Activated CD8-positive, alpha-beta T cell treated with anti-CD3 and anti-CD28 coated beads, Interleukin-2, amount 10 ng/mL, durations not matched to agents 7 days and 5 days (primary cell): ENCODE results near the gene COL28A1. TPM values are rescaled to one million over a fixed set of nuclear protein-coding genes. Genes with fewer than 3 reads are reported as not detected.
"Not testable (repeated sequence)": the region's sequence is repeated elsewhere in the genome, so short reads cannot be mapped to it uniquely, and the experiment has no call there.

Experiments used
- ATAC-seq: fragments of 150-1000 bp; cut with Tn5 transposase; one replicate; pipeline ENCODE4 v1.10.0; 2021; ENCODE audit warnings: moderate library complexity
- CTCF ChIA-PET: fragments of 350-600 bp; sonication (Branson Sonifier 250); formaldehyde crosslinking; loops from one replicate; lab custom pipeline; 2021; ENCODE audit warnings: antibody characterized with exemption; lab: Charles Lee
- POLR2A ChIA-PET: fragments of 350-600 bp; sonication (Branson Sonifier 250); formaldehyde crosslinking; loops from one replicate; lab custom pipeline; 2021; ENCODE audit warnings: antibody characterized with exemption; lab: Charles Lee
- DNase-seq: peaks from one replicate; pipeline ENCODE4 v3.0.0-alpha.2; 2020
- H3K27ac Mint-ChIP-seq: one replicate; pipeline ENCODE4 v1.8.0; 2021; ENCODE audit warnings: mild to moderate bottlenecking, mixed read lengths
- H3K27me3 Mint-ChIP-seq: one replicate; pipeline ENCODE4 v1.8.0; 2021; ENCODE audit warnings: low read depth, mixed read lengths
- H3K36me3 Mint-ChIP-seq: one replicate; pipeline ENCODE4 v1.8.0; 2021; ENCODE audit warnings: low read depth, mixed read lengths
- H3K4me1 Mint-ChIP-seq: one replicate; pipeline ENCODE4 v1.8.0; 2021; ENCODE audit warnings: low read depth, mixed read lengths
- H3K4me3 Mint-ChIP-seq: one replicate; pipeline ENCODE4 v1.8.0; 2021; ENCODE audit warnings: mild to moderate bottlenecking, mixed read lengths
- H3K9me3 Mint-ChIP-seq: one replicate; pipeline ENCODE4 v1.8.0; 2022; ENCODE audit warnings: mixed read lengths; ENCODE audit not compliant: insufficient read depth
- total RNA-seq, 2 experiments: library from RNA; stranded (reverse); gene quantifications; one replicate each; pipeline ENCODE4 v1.2.3, GENCODE V29; 2021

Gene COL28A1
- total RNA-seq, 2 experiments from 2014 or later: not detected

- CTCF ChIA-PET: no interaction called here
- ATAC-seq: no peak
- Mint-ChIP-seq H3K4me1 (no peaks in the 10 kb centered on the region), H3K9me3 (peaks cover 6% of the 10 kb centered on the region), H3K4me3 (no peak overlapping the region), H3K27me3 (no peaks in the 10 kb centered on the region), H3K27ac (no peak overlapping the region), H3K36me3 (no peaks in the 10 kb centered on the region)
- DNase-seq: no peak
- POLR2A ChIA-PET: no interaction called here
Observed at GRCh38 chr7:7486362-7486761, 49.3 kb downstream of the COL28A1 start.

GRCh38 chr7:7484072-7484471 lies 51.6 kb downstream of the COL28A1 start:
- Mint-ChIP-seq H3K36me3 (no peaks in the 10 kb centered on the region), H3K4me3 (no peak overlapping the region), H3K27me3 (no peaks in the 10 kb centered on the region), H3K4me1 (no peaks in the 10 kb centered on the region), H3K9me3 (peaks cover 6% of the 10 kb centered on the region), H3K27ac (no peak overlapping the region)
- ATAC-seq (no peak), DNase-seq (no peak)
- ChIA-PET POLR2A (no interaction called here), CTCF (no interaction called here)

GRCh38 chr7:7481802-7482201 lies 53.9 kb downstream of the COL28A1 start:
- POLR2A ChIA-PET: no interaction called here
- CTCF ChIA-PET: no interaction called here
- Mint-ChIP-seq H3K27me3 (no peaks in the 10 kb centered on the region), H3K4me1 (no peaks in the 10 kb centered on the region), H3K4me3 (no peak overlapping the region), H3K36me3 (no peaks in the 10 kb centered on the region), H3K9me3 (no peaks in the 10 kb centered on the region), H3K27ac (no peak overlapping the region)
- DNase-seq (no peak), ATAC-seq (no peak)

- H3K4me3 Mint-ChIP-seq: no peak overlapping the region
- H3K9me3 Mint-ChIP-seq: no peaks in the 10 kb centered on the region
- ATAC-seq (no peak), DNase-seq (no peak)
- CTCF ChIA-PET: no interaction called here
- no peaks in the 10 kb centered on the region for H3K27me3 Mint-ChIP-seq
- no peaks in the 10 kb centered on the region for H3K4me1 Mint-ChIP-seq
- POLR2A ChIA-PET: no interaction called here
- no peaks in the 10 kb centered on the region for H3K36me3 Mint-ChIP-seq
- no peak overlapping the region for H3K27ac Mint-ChIP-seq
Observed at GRCh38 chr7:7479275-7479805, 56.3 kb downstream of the COL28A1 start.

- no peaks in the 10 kb centered on the region for H3K4me1 Mint-ChIP-seq
- no peaks in the 10 kb centered on the region for H3K27me3 Mint-ChIP-seq
- H3K27ac Mint-ChIP-seq: no peak overlapping the region
- ATAC-seq: no peak
- POLR2A ChIA-PET: no interaction called here
- DNase-seq: no peak
- H3K4me3 Mint-ChIP-seq: no peak overlapping the region
- no peaks in the 10 kb centered on the region for H3K9me3 Mint-ChIP-seq
- CTCF ChIA-PET: interaction anchor here (1.2 kb wide), 1 partner anchor 25 kb away, joined by 4 read pairs; no protein-coding TSS in a partner anchor
- H3K36me3 Mint-ChIP-seq: no peaks in the 10 kb centered on the region
Observed at GRCh38 chr7:7478569-7478968, 57.1 kb downstream of the COL28A1 start.

GRCh38 chr7:7477641-7478040 lies 58.0 kb downstream of the COL28A1 start:
- H3K4me3 Mint-ChIP-seq, DNase-seq, H3K36me3 Mint-ChIP-seq, H3K9me3 Mint-ChIP-seq, POLR2A ChIA-PET, H3K27me3 Mint-ChIP-seq, H3K27ac Mint-ChIP-seq, ATAC-seq, H3K4me1 Mint-ChIP-seq: not testable (repeated sequence)
- CTCF ChIA-PET: interaction anchor here (1.2 kb wide), 1 partner anchor 25 kb away, joined by 4 read pairs; no protein-coding TSS in a partner anchor

- ChIA-PET CTCF (no interaction called here), POLR2A (no interaction called here)
- H3K27ac Mint-ChIP-seq: no peak overlapping the region
- no peaks in the 10 kb centered on the region for H3K27me3 Mint-ChIP-seq
- H3K9me3 Mint-ChIP-seq: no peaks in the 10 kb centered on the region
- no peaks in the 10 kb centered on the region for H3K36me3 Mint-ChIP-seq
- DNase-seq (no peak), ATAC-seq (no peak)
- H3K4me3 Mint-ChIP-seq: no peak overlapping the region
- H3K4me1 Mint-ChIP-seq: no peaks in the 10 kb centered on the region
Observed at GRCh38 chr7:7476381-7476780, 59.3 kb downstream of the COL28A1 start.

GRCh38 chr7:7475601-7476000 lies 60.1 kb downstream of the COL28A1 start:
- no peaks in the 10 kb centered on the region for H3K4me1 Mint-ChIP-seq

GRCh38 chr7:7474436-7474835 lies 61.2 kb downstream of the COL28A1 start:
- no peak for DNase-seq
- Mint-ChIP-seq H3K9me3 (no peaks in the 10 kb centered on the region), H3K27ac (no peak overlapping the region), H3K36me3 (no peaks in the 10 kb centered on the region), H3K4me1 (no peaks in the 10 kb centered on the region), H3K27me3 (no peaks in the 10 kb centered on the region), H3K4me3 (no peak overlapping the region)
- CTCF ChIA-PET: no interaction called here
- POLR2A ChIA-PET: no interaction called here
- no peak for ATAC-seq

More at GRCh38 chr7:7475601-7476000, 60.1 kb downstream of the COL28A1 start:
- Mint-ChIP-seq H3K27ac (no peak overlapping the region), H3K9me3 (no peaks in the 10 kb centered on the region), H3K4me3 (no peak overlapping the region), H3K27me3 (no peaks in the 10 kb centered on the region), H3K36me3 (no peaks in the 10 kb centered on the region)
- ATAC-seq (no peak), DNase-seq (no peak)
- ChIA-PET POLR2A (no interaction called here), CTCF (no interaction called here)

- H3K4me3 Mint-ChIP-seq, H3K4me1 Mint-ChIP-seq, H3K36me3 Mint-ChIP-seq, H3K9me3 Mint-ChIP-seq, H3K27ac Mint-ChIP-seq, CTCF ChIA-PET, H3K27me3 Mint-ChIP-seq, ATAC-seq, DNase-seq, POLR2A ChIA-PET: not testable (repeated sequence)
Observed at GRCh38 chr7:7464991-7465765, 70.5 kb downstream of the COL28A1 start.

- CTCF ChIA-PET: no interaction called here
- ATAC-seq: no peak
- no peaks in the 10 kb centered on the region for H3K27me3 Mint-ChIP-seq
Observed at GRCh38 chr7:7454000-7454399, 81.7 kb downstream of the COL28A1 start.

GRCh38 chr7:7452652-7453051 lies 83.0 kb downstream of the COL28A1 start:
- Mint-ChIP-seq H3K4me3 (no peak overlapping the region), H3K4me1 (no peaks in the 10 kb centered on the region), H3K36me3 (no peaks in the 10 kb centered on the region), H3K27me3 (no peaks in the 10 kb centered on the region), H3K9me3 (peaks cover 21% of the 10 kb centered on the region), H3K27ac (no peak overlapping the region)
- CTCF ChIA-PET: no interaction called here
- DNase-seq (no peak), ATAC-seq (no peak)
- POLR2A ChIA-PET: no interaction called here

More at GRCh38 chr7:7454000-7454399, 81.7 kb downstream of the COL28A1 start:
- DNase-seq: no peak
- POLR2A ChIA-PET: no interaction called here
- H3K4me3 Mint-ChIP-seq: no peak overlapping the region
- H3K9me3 Mint-ChIP-seq: peaks cover 16% of the 10 kb centered on the region
- H3K36me3 Mint-ChIP-seq: no peaks in the 10 kb centered on the region
- H3K4me1 Mint-ChIP-seq: no peaks in the 10 kb centered on the region
- no peak overlapping the region for H3K27ac Mint-ChIP-seq
